CD1c-positive myeloid dendritic cell (primary cell): ENCODE data around the gene YIF1A.

ENCODE experiments used
- DNase-seq: peaks from one replicate; pipeline ENCODE4 v3.0.0-alpha.2; 2016; ENCODE audit errors: extremely low spot score

Gene YIF1A, protein sequence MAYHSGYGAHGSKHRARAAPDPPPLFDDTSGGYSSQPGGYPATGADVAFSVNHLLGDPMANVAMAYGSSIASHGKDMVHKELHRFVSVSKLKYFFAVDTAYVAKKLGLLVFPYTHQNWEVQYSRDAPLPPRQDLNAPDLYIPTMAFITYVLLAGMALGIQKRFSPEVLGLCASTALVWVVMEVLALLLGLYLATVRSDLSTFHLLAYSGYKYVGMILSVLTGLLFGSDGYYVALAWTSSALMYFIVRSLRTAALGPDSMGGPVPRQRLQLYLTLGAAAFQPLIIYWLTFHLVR

DNA sequence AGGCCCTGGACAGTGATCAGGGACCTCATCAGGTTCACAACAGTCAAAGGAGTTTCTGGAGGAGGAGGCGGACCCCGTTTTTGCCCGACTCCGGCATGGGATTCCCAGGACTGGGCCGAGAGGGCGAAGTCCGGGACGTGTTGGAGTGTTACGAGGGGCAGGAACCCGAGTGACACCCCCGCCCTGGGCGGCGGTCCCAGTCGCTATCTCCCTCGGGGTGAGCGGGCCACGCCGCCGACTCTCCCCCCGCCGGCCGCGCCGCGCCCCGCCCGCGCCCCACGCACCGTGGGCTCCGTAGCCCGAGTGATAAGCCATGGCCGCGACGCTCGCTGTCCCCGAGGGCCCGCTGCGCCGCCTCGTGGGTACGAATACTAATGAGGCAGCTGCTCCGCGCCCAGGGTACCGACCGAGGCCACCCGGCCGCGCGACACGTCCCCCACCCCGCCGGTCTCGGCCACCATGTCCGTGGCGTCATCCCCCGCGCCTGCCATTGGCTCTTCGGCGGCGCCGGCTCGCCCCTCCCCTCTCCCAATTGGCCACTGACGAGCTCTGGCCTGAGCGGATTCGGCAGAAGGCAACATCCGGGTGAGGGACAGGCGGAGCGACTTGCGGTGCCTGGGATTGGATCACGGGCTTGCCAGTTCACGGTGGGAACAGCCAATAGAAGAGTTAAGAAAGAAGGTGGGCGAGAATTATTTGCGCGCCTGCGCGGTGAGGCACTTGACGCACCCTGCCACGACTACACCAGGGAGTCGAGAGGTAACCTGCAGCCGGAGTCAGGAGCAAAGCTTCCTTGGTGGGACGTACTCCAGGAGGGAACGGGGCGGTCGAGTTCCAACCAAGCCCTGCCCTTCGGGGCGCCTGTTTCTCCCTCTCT lies at the start of gene YIF1A:
TSS of gene YIF1A (minus strand) at position 473 of the 877 bp plus-strand sequence. CDS start at position 315, 158 bp downstream.
- peak; percentile 99 for DNase-seq

DNA sequence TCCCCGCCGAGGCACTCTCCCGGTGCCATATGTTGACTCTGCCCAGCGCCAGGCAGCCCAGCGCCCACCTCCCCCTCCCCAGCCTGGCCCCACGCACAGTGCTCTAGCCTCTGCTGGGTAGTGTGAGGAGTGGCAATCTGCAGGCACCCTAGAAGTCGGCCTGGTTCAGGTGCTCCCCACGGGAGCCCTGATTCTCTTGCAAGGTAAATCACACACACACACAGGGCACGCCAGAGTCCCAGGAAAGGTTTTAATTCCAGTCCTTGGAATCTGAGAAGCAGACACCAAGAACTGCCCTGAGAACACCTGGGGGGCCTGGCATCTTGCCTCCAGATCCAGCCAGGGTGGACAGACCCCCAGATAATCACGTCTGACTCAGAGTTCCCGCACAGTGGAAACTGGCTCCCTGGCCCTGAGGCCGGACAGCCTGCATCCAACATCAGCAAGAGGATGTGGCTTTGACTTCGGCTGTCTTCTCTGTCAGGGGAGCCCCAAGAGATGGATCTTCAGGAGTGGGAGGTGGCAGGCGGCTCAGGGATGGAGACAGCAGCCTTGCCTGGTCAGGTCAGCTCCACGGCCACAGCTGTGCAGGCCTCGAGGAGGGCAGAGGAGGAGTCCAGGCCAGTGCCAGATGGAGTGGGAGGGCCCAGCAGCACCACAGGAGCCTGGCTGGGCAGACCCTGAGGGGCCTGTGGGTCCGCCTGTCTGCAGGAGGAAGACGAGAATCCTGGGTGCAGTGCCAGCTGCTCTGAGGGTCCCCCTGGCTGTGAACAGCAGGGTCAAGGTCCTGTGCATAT lies 48.4 kb upstream of the YIF1A start:
- no peak for DNase-seq

DNA sequence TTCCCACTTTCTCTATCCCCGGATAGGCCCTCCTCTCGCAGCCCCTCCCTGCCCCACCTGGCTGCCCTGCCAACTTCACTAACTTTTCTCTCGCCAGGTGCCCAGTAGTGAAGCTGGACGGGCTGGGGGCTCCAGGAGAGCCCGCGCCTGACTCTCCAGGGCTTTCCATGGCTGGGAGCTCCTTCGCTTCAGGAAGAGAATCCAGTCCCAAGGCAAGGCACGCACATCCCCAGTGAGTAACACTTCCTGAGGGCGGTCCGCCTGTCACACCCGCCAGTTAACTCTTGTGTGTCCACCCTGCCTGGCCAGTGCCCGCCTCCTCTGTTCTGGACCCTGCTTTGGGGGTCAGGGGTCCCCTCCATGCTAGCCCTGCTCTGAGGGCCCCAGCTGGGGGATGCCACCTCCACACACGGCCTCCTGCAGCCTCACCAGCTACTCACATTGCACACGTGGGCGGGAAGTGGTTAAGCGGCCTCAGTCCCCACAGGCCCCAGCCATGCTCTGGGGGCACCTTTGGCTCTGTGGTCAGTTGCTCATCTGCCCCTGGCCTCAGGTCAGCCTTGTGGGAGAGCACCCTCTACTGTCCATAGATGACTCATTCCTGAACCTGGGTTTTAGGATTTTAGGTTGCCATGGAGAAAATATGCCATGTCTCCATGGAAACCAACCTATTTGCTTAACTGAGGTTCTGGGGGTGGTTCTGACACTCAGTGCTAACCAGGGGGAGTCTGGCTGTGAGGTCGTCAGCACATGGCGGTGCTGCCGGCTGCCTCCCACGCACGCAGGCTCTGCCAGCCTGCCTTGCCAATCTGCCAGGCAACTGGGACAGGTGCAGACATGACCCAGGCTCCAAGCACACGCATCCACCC lies 47.5 kb upstream of the YIF1A start, which contains the start of gene RIN1:
TSS of gene RIN1 (minus strand) at position 201 of the 869 bp plus-strand sequence. CDS start at position 169, 32 bp downstream.
- peak; percentile 88 for DNase-seq

DNA sequence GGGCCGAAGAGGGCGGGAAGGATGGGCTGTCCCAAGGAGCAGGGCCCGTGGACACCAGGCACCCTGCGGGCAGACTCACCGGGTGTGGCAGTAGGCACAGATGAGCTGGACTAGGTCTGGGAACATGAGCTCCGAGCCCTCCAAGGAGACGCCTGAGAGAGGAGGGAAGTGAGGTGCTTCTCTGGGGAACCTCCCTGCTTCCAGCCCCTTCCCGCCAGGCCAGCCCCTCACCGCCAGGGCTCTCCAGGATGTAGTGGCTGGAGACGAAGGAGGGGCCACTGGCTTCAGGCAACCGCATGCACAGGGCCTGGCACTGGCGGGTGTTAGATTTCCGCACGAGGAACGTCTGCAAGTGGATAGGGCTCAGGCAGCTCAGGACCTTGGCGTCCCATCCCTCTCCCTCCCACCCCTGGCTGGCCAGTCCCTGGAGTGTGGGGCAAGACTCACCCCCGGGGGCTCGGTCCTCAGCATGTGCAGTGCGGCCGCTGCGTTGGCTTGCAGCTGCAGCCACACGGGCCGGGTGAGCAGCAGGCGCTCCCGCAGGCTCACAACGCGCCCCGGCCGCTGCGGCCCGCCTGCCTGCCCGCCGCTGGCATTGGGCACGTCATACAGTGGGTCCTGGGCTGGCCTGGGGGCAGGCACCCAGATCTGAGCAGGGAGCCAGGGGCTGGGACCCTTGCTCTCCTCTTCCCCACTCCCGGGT lies 46.7 kb upstream of the YIF1A start:
- peak; percentile 48 for DNase-seq

DNA sequence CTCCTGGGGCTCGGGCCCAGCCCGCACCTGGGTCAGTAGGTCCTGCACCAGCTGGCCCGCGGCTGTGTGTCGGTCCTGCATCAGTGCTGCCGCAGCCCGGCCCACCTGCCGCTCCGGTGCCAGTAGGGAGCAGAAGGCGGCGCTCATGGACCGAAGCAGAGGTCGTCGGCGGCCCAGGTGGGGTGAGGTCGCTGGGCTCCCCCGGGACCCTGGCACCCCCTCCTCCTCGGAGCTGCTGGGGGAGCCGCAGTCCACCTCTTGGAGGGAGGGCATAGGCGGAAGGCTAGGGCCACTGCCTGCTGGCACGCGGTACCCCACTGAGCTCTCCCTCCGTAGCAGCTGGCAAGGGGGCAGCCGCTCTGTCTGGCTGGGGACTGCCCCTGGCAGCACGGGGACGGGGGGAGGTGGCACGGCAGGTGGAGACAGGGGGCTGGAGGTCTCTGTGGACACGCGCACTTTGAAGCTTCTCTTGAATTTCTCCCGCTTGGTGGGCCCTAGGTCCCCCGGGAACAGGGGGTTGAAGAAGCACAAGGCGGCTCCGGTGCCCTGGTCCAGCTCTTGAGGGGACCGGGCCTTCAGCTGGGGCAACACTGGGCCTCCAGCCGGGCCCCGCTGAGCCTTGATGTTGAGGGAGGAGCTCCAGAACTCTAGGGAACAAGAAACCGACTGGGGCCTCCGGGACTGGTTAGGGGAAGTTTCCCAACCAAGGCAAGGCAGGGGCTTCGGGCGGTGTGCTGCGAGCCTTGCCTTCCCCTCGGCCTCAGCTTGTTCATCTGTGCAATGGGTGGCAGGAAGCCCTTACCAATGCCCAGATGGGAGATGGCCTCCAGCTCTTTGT lies 45.9 kb upstream of the YIF1A start:
- DNase-seq = peak; percentile 61

DNA sequence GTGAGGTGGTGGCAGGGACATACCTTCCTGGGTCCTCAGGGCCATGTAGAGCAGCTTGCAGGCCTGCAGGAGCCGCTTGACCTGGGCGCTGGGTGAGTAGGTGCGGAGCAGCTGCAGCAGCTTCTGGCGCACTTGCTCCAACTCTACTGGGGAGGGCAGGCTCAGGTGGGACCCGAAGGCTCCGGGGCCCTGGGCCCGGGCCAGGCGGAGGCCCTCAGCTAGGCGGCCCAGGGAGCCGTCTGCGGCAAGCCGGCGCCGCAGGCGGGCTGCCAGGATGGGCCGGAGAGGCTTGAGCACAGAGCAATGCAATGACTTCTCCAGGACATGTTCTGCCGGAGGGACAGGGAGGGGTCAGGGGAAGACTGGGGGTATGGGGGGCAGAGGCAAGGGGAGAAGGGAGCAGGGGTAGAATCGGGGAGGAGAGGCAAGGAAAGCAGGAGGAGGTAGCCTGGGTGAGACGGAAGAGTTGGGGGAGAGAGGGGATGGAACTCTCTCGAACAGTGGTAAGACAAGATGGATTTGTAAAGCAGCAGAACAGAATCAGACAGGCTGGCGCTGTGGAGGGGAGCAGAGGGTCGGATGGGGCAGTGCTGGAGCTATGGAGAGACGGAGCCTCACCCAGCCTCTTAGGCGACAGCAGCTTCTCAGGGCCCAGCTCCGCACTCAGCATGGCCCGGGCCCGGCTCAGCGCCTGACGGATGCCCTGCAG lies 45.1 kb upstream of the YIF1A start:
- DNase-seq = no peak

DNA sequence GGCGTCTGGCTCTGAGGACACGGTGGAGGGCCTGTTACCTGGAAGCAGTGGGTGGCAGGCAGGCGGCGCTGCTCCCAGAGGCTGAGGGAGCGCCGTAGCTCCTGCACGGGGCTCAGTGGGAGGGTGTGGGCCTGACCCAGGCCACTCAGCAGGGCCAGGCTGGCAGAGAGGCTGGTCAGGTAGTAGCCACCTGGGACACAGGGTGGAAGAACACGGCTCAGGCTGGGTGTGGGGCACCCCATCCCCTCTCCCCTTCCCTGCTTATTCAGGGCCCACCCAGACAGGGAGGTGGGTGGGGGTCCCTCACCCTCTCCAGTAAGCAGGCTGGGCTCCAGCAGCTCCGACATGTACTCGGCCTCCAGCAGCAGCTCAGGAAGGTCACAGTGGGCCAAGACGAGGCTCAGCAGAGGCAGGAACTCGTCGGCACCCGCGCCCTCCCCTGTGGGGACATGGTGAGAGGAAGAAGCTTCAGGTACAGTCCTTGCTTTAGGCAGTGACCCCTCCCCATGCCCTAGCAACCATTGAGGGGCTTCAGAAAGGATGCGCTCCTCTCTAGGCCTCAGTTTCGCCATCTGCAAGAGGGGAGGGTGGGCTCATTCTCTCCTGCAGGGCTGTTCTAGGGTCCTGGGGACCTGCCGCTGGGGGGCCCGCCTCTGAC lies 44.4 kb upstream of the YIF1A start:
- no peak for DNase-seq

DNA sequence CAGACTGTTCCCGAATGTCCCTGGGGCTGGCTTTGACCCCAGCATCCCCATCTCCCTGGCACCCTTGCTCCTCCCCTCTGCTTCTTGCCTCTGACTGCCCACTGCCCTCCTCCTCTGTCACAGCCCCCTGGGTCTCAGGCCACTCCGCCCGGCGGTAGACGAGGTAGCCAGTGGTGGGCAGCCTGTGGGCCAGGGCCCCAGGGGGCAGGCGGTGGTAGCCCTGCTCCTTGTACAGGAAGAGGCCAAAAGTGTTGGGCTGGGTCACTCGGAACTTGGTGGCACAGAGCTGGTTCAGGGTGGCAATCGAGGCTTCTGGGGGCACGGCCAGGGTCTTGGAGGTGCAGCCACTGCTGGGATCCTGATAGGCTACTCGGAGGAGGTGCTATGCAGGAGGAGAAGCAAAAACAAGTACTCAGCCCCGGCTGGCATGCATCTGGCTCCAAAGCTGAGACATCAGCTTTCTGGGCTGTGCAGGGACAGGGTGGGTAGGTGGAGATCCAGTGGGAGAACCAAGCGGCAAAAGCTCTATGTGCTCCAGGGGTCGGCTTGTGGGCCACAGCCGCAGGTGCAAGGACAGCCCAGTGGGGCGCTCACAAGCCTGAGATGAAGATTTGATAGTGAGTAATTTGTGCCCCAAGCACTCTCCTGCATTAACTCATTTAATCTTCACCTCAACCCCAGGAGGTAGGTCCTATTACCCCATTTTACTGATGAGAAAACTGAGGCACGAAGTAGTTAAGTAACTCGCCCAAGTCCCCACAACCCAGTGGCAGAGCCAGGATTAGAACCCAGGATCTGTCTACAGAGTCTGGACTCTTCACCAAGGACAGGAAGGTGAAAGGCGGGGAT lies 43.7 kb upstream of the YIF1A start:
- no peak for DNase-seq

DNA sequence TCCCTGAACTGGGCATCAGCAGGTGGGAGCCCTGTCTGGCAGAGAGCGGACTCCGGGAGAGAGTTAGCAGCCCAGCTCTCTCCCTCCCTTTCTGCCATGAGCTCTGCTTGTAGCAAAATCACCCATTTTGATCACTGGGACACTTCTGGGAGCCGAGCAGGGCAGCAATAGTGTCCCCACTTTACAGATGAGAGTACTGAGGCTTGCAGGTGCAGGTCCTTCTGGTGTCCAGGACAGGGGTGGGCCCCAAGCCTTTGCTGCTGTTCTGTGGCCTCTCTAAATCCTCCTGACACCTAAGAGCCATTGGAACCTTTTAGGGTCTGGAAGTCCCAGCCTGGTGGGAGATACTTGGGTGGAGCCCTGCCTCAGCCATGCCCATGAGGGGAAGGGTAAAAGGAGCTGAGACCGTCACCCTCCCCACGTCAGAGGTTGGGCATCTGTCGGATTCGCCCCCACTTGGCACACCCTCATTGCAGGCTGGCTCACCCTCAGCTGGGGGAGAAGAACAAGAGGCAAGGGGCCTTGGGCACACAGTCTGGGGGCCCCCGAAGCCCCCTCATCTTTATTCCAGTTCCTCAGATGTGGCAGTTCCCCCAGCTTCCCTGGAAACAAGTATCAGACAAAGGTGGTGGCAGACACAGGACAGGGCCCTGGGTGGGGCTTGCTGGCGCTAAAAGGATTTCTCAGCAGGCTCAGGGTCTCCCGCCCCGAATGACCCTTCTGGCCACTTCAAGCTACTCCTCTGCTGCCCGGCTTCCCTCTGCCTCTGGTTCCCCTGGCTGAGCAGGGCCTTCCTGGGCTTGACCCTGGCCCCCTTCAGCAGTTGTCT lies 42.8 kb upstream of the YIF1A start:
- DNase-seq = no peak

DNA sequence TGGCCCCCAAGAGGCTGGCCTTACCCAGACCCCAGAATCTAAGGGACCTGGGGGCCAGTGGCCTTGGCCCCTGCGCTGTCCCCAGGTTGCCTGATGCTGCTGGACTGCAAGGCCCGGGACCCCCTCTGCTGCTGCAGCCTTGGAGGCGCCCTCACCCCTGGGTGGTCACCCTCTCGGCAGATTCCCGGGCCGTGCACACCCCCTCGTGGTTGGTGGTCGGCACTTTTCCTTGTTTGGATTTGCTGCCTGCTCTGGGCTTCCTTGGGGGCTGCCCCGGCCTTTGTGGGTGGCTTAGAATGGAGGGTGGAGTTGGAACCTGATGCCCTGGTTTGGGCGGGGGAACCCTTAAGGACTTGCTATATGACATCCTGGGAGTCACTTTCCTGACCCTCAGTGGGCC lies 42.0 kb upstream of the YIF1A start:
- no peak for DNase-seq

DNA sequence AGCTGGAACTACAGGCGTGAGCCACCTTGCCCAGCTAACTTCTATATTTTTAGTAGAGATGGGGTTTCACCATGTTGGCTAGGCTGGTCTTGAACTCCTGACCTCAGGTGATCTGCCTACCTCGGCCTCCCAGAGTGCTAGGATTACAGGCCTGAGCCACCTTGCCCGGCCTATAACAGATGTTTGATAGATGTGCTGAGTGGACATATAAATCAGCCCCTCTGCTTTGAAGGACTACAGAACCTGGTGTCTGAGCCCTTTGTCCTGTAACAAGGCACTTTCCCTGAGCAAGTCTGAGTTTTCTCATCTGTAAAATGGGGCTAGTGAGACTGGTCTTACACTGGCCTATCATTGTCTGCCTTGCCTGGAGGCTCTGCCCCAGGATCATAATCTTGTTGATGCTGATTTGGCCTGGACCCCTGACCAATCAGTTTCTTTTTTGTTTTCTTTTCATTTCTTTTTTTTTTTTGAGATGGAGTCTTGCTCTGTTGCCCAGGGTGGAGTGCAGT lies 40.3 kb upstream of the YIF1A start:
- DNase-seq = no peak

DNA sequence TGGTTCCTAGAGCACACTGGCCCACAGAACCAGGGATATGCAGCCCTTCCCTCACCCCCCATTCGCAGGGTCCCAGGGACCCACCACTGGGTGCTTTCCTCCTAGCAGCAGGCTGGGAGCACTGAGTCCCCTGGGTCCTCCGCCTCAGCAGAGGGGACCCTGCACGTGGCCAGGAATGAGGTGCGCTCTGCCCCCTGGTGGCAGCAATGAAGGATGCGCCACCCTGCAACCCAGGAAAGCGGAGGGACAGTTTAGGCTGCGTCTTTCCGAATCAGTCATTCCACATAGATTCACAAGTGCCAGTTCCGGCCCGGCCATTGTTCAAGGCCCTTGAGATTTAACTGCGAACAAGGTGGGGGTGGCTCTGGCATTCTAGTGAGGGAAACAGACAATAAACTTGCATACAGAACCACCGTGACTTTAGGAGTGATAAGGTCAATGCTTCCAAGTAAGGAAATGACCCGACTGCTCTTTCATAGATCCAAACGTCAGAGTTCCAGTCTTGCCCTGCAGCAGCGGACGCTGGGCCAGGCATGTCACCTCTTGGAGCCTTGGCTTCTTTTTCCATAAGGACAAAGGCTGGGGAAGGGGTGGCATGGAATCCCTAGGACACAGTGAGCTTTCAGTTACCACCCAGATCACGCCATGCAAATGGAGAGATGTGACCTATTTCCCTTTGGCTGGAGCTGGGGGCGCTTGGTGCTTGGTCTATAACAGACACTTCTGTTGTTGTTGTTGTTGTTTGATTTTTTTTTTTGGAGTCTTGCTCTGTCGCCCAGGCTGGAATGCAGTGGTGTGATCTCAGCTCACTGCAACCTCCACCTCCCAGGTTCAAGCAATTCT lies 39.6 kb upstream of the YIF1A start:
- peak; percentile 85 for DNase-seq

DNA sequence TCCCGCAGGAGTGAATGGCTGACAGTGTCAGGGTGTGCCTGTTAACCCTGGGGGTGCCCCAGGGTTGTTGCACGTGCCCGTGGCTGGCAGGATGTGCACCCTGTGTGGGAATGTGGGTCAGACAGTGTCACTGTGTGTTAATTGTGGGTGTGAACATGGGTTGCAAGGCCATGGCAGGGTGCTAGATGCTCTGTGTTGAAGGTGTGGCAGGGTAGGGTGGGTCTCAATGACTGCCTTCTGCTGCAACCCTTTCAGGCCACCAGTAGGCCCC lies 39.0 kb upstream of the YIF1A start:
- DNase-seq = no peak

DNA sequence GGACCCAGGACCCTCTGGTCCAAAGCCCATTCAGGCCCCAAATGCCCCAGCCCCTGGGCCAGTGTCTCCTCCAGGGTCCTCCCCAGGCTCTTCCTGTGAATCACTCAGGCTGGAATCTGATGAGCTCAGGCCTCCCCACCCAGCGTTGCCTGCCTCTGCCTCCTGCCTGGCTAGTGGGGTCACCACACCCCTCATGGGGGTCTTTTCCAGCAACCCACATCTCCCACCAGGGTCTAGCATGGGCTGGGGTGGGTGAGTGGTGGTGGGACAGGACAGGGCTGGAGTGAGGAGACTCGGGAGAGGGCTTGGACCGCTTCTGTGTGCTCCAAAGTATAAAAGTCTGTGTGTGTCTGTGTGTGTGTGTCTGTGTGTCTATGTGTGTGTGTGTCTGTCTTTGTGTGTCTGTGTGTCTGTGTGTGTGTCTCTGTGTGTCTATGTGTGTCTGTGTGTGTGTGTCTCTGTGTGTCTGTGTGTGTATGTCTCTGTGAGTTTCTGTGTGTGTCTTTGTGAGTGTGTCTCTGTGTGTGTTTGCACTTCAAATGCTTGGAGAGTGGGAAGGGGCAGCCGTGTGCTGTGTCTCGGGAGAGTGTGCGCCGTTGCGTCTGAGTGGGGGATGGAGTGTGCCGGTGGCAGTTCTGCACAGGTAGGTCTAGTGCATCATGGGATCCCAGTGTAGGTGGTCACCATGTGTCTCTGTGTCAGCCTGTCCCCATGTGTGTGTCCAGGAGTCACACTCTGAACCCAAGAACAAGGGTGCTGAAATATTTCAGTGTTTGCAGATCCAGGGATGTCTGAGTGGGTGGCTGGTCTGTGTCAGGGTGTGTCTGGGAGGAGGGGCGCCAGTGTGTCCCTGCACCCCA lies 38.5 kb upstream of the YIF1A start:
- no peak for DNase-seq
